Activated B cell treated with CpG ODN at 0.5 μM for 24 hours (primary cell): ENCODE data around the gene OTX1. TPM values are rescaled to one million over a fixed set of nuclear protein-coding genes. Genes with fewer than 3 reads are reported as not detected.
"Not testable (repeated sequence)": the region's sequence is repeated elsewhere in the genome, so short reads cannot be mapped to it uniquely, and the experiment has no call there.

Source experiments
- ATAC-seq: fragments of 200-7000 bp; cut with Tn5 transposase; one replicate; pipeline ENCODE4 v1.10.0; 2021; ENCODE audit warnings: low read depth, mild to moderate bottlenecking, moderate library complexity
- CTCF ChIA-PET: fragments of 350-600 bp; sonication (Branson Sonifier 250); formaldehyde crosslinking; loops from one replicate; lab custom pipeline; 2021; ENCODE audit warnings: antibody characterized with exemption; lab: Charles Lee
- POLR2A ChIA-PET: fragments of 350-600 bp; sonication (Branson Sonifier 250); formaldehyde crosslinking; loops from one replicate; lab custom pipeline; 2021; ENCODE audit warnings: antibody characterized with exemption; lab: Charles Lee
- DNase-seq: peaks from one replicate; pipeline ENCODE4 v3.0.0; 2022
- H3K27ac Mint-ChIP-seq: one replicate; pipeline ENCODE4 v1.8.0; 2020; ENCODE audit warnings: mixed read lengths
- H3K27me3 Mint-ChIP-seq: one replicate; pipeline ENCODE4 v1.8.0; 2021; ENCODE audit warnings: mixed read lengths
- H3K36me3 Mint-ChIP-seq: one replicate; pipeline ENCODE4 v1.8.0; 2021; ENCODE audit warnings: low read depth, mixed read lengths
- H3K4me1 Mint-ChIP-seq: one replicate; pipeline ENCODE4 v1.8.0; 2021; ENCODE audit warnings: mixed read lengths
- H3K4me3 Mint-ChIP-seq: one replicate; pipeline ENCODE4 v1.8.0; 2020; ENCODE audit warnings: mild to moderate bottlenecking, mixed read lengths
- H3K9me3 Mint-ChIP-seq: one replicate; pipeline ENCODE4 v1.8.0; 2020; ENCODE audit warnings: mixed read lengths
- intact Hi-C: fragments of 100-400 bp; cut with micrococcal nuclease; formaldehyde crosslinking; loops from one replicate; pipeline ENCODE4 v1.15.1; 2024
- total RNA-seq: library from RNA; stranded (reverse); gene quantifications from 2 replicates; pipeline ENCODE4 v1.2.3, GENCODE V29; 2022
- TF ChIP-seq, protein P1 (sequence below): fragments of 200-600 bp; IDR thresholded peaks from one replicate; pipeline ENCODE4 v1.8.0; 2022; ENCODE audit warnings: antibody characterized with exemption, mild to moderate bottlenecking

Gene OTX1
- total RNA-seq, 1 donor from 2014 or later: not detected

GRCh38 chr2:63066265-63066664 lies 15.6 kb downstream of the OTX1 start:
- no peaks in the 10 kb centered on the region for H3K4me1 Mint-ChIP-seq
- peaks cover 41% of the 10 kb centered on the region for H3K27me3 Mint-ChIP-seq
- peaks cover 2% of the 10 kb centered on the region for H3K9me3 Mint-ChIP-seq
- no peak overlapping the region for H3K4me3 Mint-ChIP-seq
- DNase-seq (no peak), ATAC-seq (no peak)
- intact Hi-C loops: no loop called here
- CTCF ChIA-PET: no interaction called here
- no peaks in the 10 kb centered on the region for H3K36me3 Mint-ChIP-seq
- H3K27ac Mint-ChIP-seq: no peak overlapping the region
- POLR2A ChIA-PET: no interaction called here
- TF ChIP-seq, protein P1, sequence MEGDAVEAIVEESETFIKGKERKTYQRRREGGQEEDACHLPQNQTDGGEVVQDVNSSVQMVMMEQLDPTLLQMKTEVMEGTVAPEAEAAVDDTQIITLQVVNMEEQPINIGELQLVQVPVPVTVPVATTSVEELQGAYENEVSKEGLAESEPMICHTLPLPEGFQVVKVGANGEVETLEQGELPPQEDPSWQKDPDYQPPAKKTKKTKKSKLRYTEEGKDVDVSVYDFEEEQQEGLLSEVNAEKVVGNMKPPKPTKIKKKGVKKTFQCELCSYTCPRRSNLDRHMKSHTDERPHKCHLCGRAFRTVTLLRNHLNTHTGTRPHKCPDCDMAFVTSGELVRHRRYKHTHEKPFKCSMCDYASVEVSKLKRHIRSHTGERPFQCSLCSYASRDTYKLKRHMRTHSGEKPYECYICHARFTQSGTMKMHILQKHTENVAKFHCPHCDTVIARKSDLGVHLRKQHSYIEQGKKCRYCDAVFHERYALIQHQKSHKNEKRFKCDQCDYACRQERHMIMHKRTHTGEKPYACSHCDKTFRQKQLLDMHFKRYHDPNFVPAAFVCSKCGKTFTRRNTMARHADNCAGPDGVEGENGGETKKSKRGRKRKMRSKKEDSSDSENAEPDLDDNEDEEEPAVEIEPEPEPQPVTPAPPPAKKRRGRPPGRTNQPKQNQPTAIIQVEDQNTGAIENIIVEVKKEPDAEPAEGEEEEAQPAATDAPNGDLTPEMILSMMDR: no peak

DNA sequence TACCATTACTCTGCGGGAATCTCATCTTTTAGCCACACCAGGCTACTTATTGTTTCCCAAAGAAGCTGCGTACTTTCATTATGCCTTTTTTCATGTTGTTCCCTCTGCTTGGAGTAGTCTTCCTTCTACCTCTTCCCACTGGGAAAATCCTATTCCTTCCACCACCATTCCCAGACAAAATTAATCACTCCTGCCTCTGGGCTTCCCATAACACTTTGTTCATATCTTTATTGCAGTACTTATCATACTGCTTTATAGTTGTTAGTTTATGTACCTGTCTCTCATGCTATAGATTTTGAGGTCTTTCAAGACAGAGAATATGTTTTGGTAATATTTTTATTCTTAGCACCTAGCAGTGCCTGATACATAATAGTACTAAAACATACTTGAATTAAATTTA lies 16.2 kb downstream of the OTX1 start:
- no peak overlapping the region for H3K4me3 Mint-ChIP-seq

GRCh38 chr2:63071664-63072063 lies 21.0 kb downstream of the OTX1 start:
- TF ChIP-seq, protein P1: no peak
- ChIA-PET CTCF (no interaction called here), POLR2A (no interaction called here)
- no peaks in the 10 kb centered on the region for H3K4me1 Mint-ChIP-seq
- intact Hi-C loops: no loop called here
- H3K27ac Mint-ChIP-seq: no peak overlapping the region
- ATAC-seq (no peak), DNase-seq (no peak)
- no peaks in the 10 kb centered on the region for H3K36me3 Mint-ChIP-seq
- no peaks in the 10 kb centered on the region for H3K9me3 Mint-ChIP-seq
- H3K4me3 Mint-ChIP-seq: no peak overlapping the region
- peaks cover 18% of the 10 kb centered on the region for H3K27me3 Mint-ChIP-seq

More for the DNA sequence above, 16.2 kb downstream of the OTX1 start:
- intact Hi-C loops: no loop called here
- ATAC-seq: no peak
- Mint-ChIP-seq H3K27ac (no peak overlapping the region), H3K4me1 (no peaks in the 10 kb centered on the region), H3K36me3 (no peaks in the 10 kb centered on the region), H3K9me3 (peaks cover 2% of the 10 kb centered on the region), H3K27me3 (peaks cover 41% of the 10 kb centered on the region)
- POLR2A ChIA-PET: no interaction called here
- TF ChIP-seq, protein P1: no peak
- CTCF ChIA-PET: interaction anchor here (0.6 kb wide), 1 partner anchor 38 kb away, joined by 3 read pairs; no protein-coding TSS in a partner anchor
- DNase-seq: no peak

DNA sequence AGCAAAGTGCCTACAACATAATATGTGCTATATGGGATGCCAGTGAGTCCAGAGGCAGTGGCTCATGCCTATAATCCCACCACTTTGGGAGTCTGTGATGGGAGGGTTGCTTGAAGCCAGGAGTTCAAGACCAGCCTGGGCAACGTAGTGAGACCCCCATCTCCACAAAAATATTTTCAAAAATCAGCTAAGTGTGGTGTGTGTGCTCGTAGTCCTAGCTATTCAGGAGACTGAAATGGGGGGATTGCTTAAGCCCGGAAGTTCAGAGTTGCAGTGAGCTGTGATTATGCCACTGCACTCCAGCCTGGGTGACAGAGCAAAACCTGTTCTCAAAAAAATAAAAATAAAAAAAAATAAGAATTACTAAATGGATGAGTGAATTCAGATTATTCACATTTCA lies 23.4 kb downstream of the OTX1 start:
- ATAC-seq (no peak), DNase-seq (no peak)
- Mint-ChIP-seq H3K27me3 (peaks cover 13% of the 10 kb centered on the region), H3K36me3 (no peaks in the 10 kb centered on the region), H3K4me3 (no peak overlapping the region), H3K9me3 (no peaks in the 10 kb centered on the region), H3K27ac (no peak overlapping the region), H3K4me1 (no peaks in the 10 kb centered on the region)
- CTCF ChIA-PET: no interaction called here
- POLR2A ChIA-PET: no interaction called here
- TF ChIP-seq, protein P1: no peak
- intact Hi-C loops: no loop called here

DNA sequence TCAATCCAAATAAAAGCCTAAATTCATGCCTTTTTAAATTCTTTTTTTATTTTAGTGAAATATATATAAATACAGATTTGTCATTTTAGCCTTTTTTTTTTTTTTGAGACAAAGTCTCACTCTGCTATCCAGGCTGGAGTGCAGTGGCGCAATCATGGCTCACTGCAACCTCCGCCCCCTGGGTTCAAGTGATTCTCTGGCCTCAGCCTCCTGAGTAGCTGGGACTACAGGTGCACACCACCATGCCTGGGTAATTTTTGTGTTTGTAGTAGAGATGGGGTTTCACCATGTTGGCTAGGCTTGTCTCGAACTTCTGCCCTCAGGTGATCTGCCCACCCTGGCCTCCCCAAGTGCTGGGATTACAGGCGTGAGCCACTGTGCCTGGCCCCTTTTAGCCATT lies 23.8 kb downstream of the OTX1 start:
- DNase-seq, H3K4me3 Mint-ChIP-seq, ATAC-seq, intact Hi-C loops, H3K4me1 Mint-ChIP-seq, H3K36me3 Mint-ChIP-seq, POLR2A ChIA-PET, H3K27ac Mint-ChIP-seq, CTCF ChIA-PET, H3K9me3 Mint-ChIP-seq: not testable (repeated sequence)
- peaks cover 13% of the 10 kb centered on the region for H3K27me3 Mint-ChIP-seq
